GM12878 (cell line): ENCODE data around the gene ATP5PO. TPM values are rescaled to one million over a fixed set of nuclear protein-coding genes. Genes with fewer than 3 reads are reported as not detected.

ENCODE experiments used
- BCLAF1 ChIP-seq: fragments of 450-650 bp; IDR thresholded peaks from 2 replicates; pipeline ENCODE4 v1.6.1; 2017; ENCODE audit warnings: antibody characterized with exemption, mild to moderate bottlenecking, moderate library complexity
- CEBPZ ChIP-seq: fragments of 150-350 bp; IDR thresholded peaks from 2 replicates; pipeline ENCODE4 v1.6.1; 2016; ENCODE audit warnings: low read depth, low read length
- CTCF ChIP-seq, 3 experiments: IDR thresholded peaks in 2 of 3; conservative IDR thresholded peaks in 1 of 3; 2 replicates each; pipeline ENCODE4 v1.5.1; 2011; ENCODE audit warnings: low read depth in 3 of 3, low read length in 3 of 3, mild to moderate bottlenecking in 3 of 3, control low read depth in 2 of 3, moderate library complexity in 2 of 3, inconsistent platforms in 1 of 3, mixed read lengths in 1 of 3; ENCODE audit not compliant: control insufficient read depth in 2 of 3, insufficient read depth in 1 of 3; ENCODE audit errors: extremely low read depth in 1 of 3
- HDGF ChIP-seq: fragments of 450-650 bp; IDR thresholded peaks from 2 replicates; pipeline ENCODE4 v1.6.1; 2016; ENCODE audit warnings: antibody characterized with exemption
- JUND ChIP-seq: IDR thresholded peaks from 2 replicates; pipeline ENCODE4 v1.6.1; 2012; ENCODE audit warnings: low read depth, mild to moderate bottlenecking, low read length, improper control_type of control experiment, moderate library complexity
- LARP7 ChIP-seq: fragments of 450-650 bp; IDR thresholded peaks from 2 replicates; pipeline ENCODE4 v1.6.1; 2017; ENCODE audit warnings: mild to moderate bottlenecking
- MEF2B ChIP-seq: fragments of 450-650 bp; IDR thresholded peaks from 2 replicates; pipeline ENCODE4 v1.6.1; 2018; ENCODE audit warnings: mild to moderate bottlenecking, moderate library complexity; ENCODE audit not compliant: partially characterized antibody, poor library complexity, severe bottlenecking
- MXI1 ChIP-seq: fragments of 150-350 bp; IDR thresholded peaks from 2 replicates; pipeline ENCODE4 v1.6.1; 2011; ENCODE audit warnings: low read depth, mild to moderate bottlenecking, inconsistent platforms, low read length, improper control_type of control experiment
- NFXL1 ChIP-seq: fragments of 450-650 bp; IDR thresholded peaks from 2 replicates; pipeline ENCODE4 v1.6.1; 2017; ENCODE audit warnings: antibody characterized with exemption, mild to moderate bottlenecking, borderline replicate concordance
- PKNOX1 ChIP-seq: fragments of 450-650 bp; IDR thresholded peaks from 2 replicates; pipeline ENCODE4 v1.6.1; 2016; ENCODE audit warnings: mild to moderate bottlenecking
- RFX5 ChIP-seq: IDR thresholded peaks from 2 replicates; pipeline ENCODE4 v1.6.1; 2011; ENCODE audit warnings: low read depth, low read length, improper control_type of control experiment
- SMC3 ChIP-seq: IDR thresholded peaks from 2 replicates; pipeline ENCODE4 v1.6.1; 2011; ENCODE audit warnings: low read length, improper control_type of control experiment, borderline replicate concordance
- WRNIP1 ChIP-seq: IDR thresholded peaks from 2 replicates; pipeline ENCODE4 v1.6.1; 2011; ENCODE audit warnings: low read depth, low read length, improper control_type of control experiment, borderline replicate concordance
- YY1 ChIP-seq: IDR thresholded peaks from 2 replicates; pipeline ENCODE4 v1.6.1; 2011; ENCODE audit warnings: low read depth, mild to moderate bottlenecking, low read length
- ZBTB40 ChIP-seq: fragments of 450-650 bp; IDR thresholded peaks from 2 replicates; pipeline ENCODE4 v1.6.1; 2016; ENCODE audit warnings: mild to moderate bottlenecking, moderate library complexity, borderline replicate concordance
- polyA plus RNA-seq, 11 experiments: library from polyadenylated mRNA; depleted of rRNA in 4 of 11; unstranded in 6 of 11; stranded (reverse) in 5 of 11; fragments of >200 nt; fragmentation: Nextera tagmentation in 4 of 11; fragmentation: Illumina TruSeq in 1 of 11; extraction: Ambion mirVana in 4 of 11; extraction: Trizol in 1 of 11; gene quantifications; 1 replicate in 1 of 11; 2 replicates in 10 of 11; pipeline versions ENCODE4 v1.2.1 to v1.2.3, GENCODE V29; 2011 to 2016; ENCODE audit warnings: inconsistent platforms in 2 of 11, missing spikeins in 2 of 11, low read depth in 1 of 11
- total RNA-seq, 4 experiments: library from RNA; depleted of rRNA in 3 of 4; stranded (reverse); fragments of >200 nt in 3 of 4; fragmentation: Illumina TruSeq in 1 of 4; extraction: Trizol in 1 of 4; gene quantifications; 2 replicates each; pipeline versions ENCODE4 v1.2.1 to v1.2.3, GENCODE V29; 2013 to 2021

Gene ATP5PO
- total and polyA plus RNA-seq, 10 of the 15 experiments (the other 5 are each of a cell fraction or from before 2014, with no cell fraction given) = 251 to 1,656 (median 470) TPM

GRCh38 chr21:33924079-33924765, 8.6 kb upstream of the ATP5PO start (continued):
- TF ChIP-seq CTCF (IDR thresholded peaks at IDR 0.05 in 2 of 3, conservative IDR thresholded peaks at IDR 0.05 in 1 of 3; ENCODE audit: control insufficient read depth in 2 of 3, extremely low read depth in 1 of 3, insufficient read depth in 1 of 3, low read depth in 3 of 3, low read length in 3 of 3) (peak; percentile 87 to 98 (median 91); a peak in 5 of 6 replicates), PKNOX1 (no peak), MXI1 (no peak), ZBTB40 (no peak), JUND (no peak), SMC3 (peak; percentile 100), YY1 (peak; percentile 79), RFX5 (no peak; the same call in 1 of the 2 replicates), BCLAF1 (no peak), HDGF (no peak), NFXL1 (no peak), WRNIP1 (no peak), CEBPZ (no peak), MEF2B (no peak), LARP7 (no peak)
